Ovary (tissue), 9 donors: ENCODE data around the gene CDKN2AIPNL. TPM values are rescaled to one million over a fixed set of nuclear protein-coding genes. Genes with fewer than 3 reads are reported as not detected.

Experiments used
- DNase-seq, 5 donors: peaks; one replicate each; pipeline ENCODE4 v3.0.0-alpha.2; 2019 to 2020
- H3K27ac ChIP-seq, 2 donors: fragments of 200-600 bp; one replicate each; pipeline versions ENCODE4 v1.5.1 to v1.8.0; 2019 to 2022
- H3K27me3 ChIP-seq: fragments of 200-600 bp; one replicate; pipeline ENCODE4 v1.8.0; 2022
- H3K36me3 ChIP-seq: fragments of 200-600 bp; sonication (generic); one replicate; pipeline ENCODE4 v1.5.1; 2019
- H3K4me1 ChIP-seq: one replicate; pipeline ENCODE4 v1.8.1; 2013; ENCODE audit warnings: mild to moderate bottlenecking, moderate library complexity; ENCODE audit not compliant: insufficient read depth
- H3K4me3 ChIP-seq: fragments of 200-600 bp; sonication (generic); one replicate; pipeline ENCODE4 v1.5.1; 2017
- H3K9me3 ChIP-seq, 2 donors: fragments of 200-600 bp in 1 of 2; sonication (generic) in 1 of 2; one replicate each; pipeline versions ENCODE4 v1.5.1 to v1.8.1; 2013 to 2019; ENCODE audit warnings: mild to moderate bottlenecking in 1 of 2, moderate library complexity in 1 of 2
- CTCF ChIP-seq, 3 donors: fragments of 450-650 bp in 2 of 3; fragments of 200-600 bp in 1 of 3; IDR thresholded peaks; one replicate each; pipeline versions ENCODE4 v1.5.1 to v1.8.0; 2016 to 2022; ENCODE audit warnings: antibody characterized with exemption in 3 of 3, mild to moderate bottlenecking in 1 of 3
- EP300 ChIP-seq: sonication (generic); formaldehyde crosslinking; IDR thresholded peaks from one replicate; pipeline ENCODE4 v1.6.1; 2017; ENCODE audit warnings: antibody characterized with exemption
- POLR2A ChIP-seq: fragments of 450-650 bp; IDR thresholded peaks from one replicate; pipeline ENCODE4 v1.6.1; 2017; ENCODE audit warnings: antibody characterized with exemption, mild to moderate bottlenecking, moderate library complexity
- WGBS, 3 donors: extraction: QIAGEN DNeasy Blood & Tissue Kit in 1 of 3; methylation state at CpG; one replicate each; pipeline versions ENCODE4 v1.1.5 to v1.1.7; 2013 to 2017; 5-methylcytosine and 5-hydroxymethylcytosine counted together
- intact Hi-C, 4 donors: fragments of 100-400 bp; cut with DNase I; formaldehyde crosslinking; loops; one replicate each; pipeline versions ENCODE4 v1.11.0 to v1.15.1; 2022 to 2023
- polyA plus RNA-seq, 2 donors: library from polyadenylated mRNA; stranded (reverse); fragments of 200-250 nt in 1 of 2; fragments of 350-450 nt in 1 of 2; fragmentation: Illumina TruSeq in 1 of 2; extraction: RNeasy Lipid Tissue Mini Kit (QIAGEN cat#74804) in 1 of 2; gene quantifications; one replicate each; pipeline ENCODE4 v1.2.3, GENCODE V29; 2013 to 2014
- total RNA-seq, 7 donors: library from RNA; depleted of rRNA in 2 of 7; stranded (reverse); fragments of >200 nt in 2 of 7; fragmentation: NEBNext Ultra II Directional in 3 of 7; extraction: Animal tissue kit (Norgen Biotek cat#: 25700) in 3 of 7; gene quantifications; one replicate each; pipeline versions ENCODE4 v1.1.0 to v1.2.4, GENCODE V29; 2016 to 2023
- donor health status: DM: no; HTN: no; CAD: no; lungs with moderate emphysema.
- donor health status: DM: no; HTN: no; CAD: no.
- donor health status: Bipolar disorder and iron deficiency.
- donor health status: DM: yes; HTN: yes; CAD: no.
- donor health status: DM: no; HTN: no; CAD: no.
- donor health status: DM: yes; HTN: yes; CAD: no.

Gene CDKN2AIPNL
- total and polyA plus RNA-seq, 9 donors = 12.2 to 29.0 (median 17.7) TPM

- no peak overlapping the region for H3K4me3 ChIP-seq
- H3K27ac ChIP-seq = no peak overlapping the region
- TF ChIP-seq CTCF (IDR thresholded peaks at IDR 0.05) (no peak), EP300 (no peak), POLR2A (no peak)
- H3K9me3 ChIP-seq = no peaks in the 10 kb centered on the region
- H3K36me3 ChIP-seq = no peaks in the 10 kb centered on the region
- intact Hi-C loops = no loop called here
- 91 to 93% (median 92%) methylated on average over 7 of the region's 7 CpGs for WGBS, 3 donors
- no peak for DNase-seq
- peaks cover 3% of the 10 kb centered on the region for H3K4me1 ChIP-seq
- H3K27me3 ChIP-seq = no peaks in the 10 kb centered on the region
These were observed 36.3 kb upstream of the CDKN2AIPNL start for GRCh38 chr5:134447815-134448520.

GRCh38 chr5:134446938-134447337 is 35.3 kb upstream of the CDKN2AIPNL start:
- 65 to 68% (median 66%) methylated on average over 2 of the region's 2 CpGs for WGBS, 3 donors
- TF ChIP-seq CTCF (IDR thresholded peaks at IDR 0.05) (no peak), EP300 (no peak), POLR2A (no peak)
- Histone ChIP-seq H3K27me3 (no peaks in the 10 kb centered on the region), H3K9me3 (no peaks in the 10 kb centered on the region), H3K4me1 (peaks cover 2% of the 10 kb centered on the region), H3K36me3 (no peaks in the 10 kb centered on the region), H3K4me3 (no peak overlapping the region), H3K27ac (no peak overlapping the region)
- no peak for DNase-seq
- intact Hi-C loops = no loop called here

- 95 to 96% (median 95%) methylated on average over 8 of the region's 8 CpGs for WGBS, 3 donors
- Histone ChIP-seq H3K4me3 (no peak overlapping the region), H3K9me3 (no peaks in the 10 kb centered on the region), H3K36me3 (no peaks in the 10 kb centered on the region), H3K4me1 (no peaks in the 10 kb centered on the region), H3K27me3 (no peaks in the 10 kb centered on the region), H3K27ac (no peak overlapping the region)
- no peak for DNase-seq
- intact Hi-C loops = no loop called here
- TF ChIP-seq POLR2A = no peak
- TF ChIP-seq CTCF (IDR thresholded peaks at IDR 0.05) = no peak
- no peak for TF ChIP-seq EP300
These were observed 34.5 kb upstream of the CDKN2AIPNL start for GRCh38 chr5:134445856-134446818.

GRCh38 chr5:134444941-134445471 is 33.3 kb upstream of the CDKN2AIPNL start:
- TF ChIP-seq POLR2A (no peak), EP300 (no peak), CTCF (IDR thresholded peaks at IDR 0.05) (no peak)
- Histone ChIP-seq H3K4me3 (no peak overlapping the region), H3K27me3 (no peaks in the 10 kb centered on the region), H3K4me1 (no peaks in the 10 kb centered on the region), H3K36me3 (no peaks in the 10 kb centered on the region), H3K27ac (no peak overlapping the region), H3K9me3 (no peaks in the 10 kb centered on the region)
- intact Hi-C loops = no loop called here
- WGBS, 3 donors = 85 to 91% (median 90%) methylated on average over 5 of the region's 5 CpGs
- no peak for DNase-seq
